Stomach (tissue), 9 donors: ENCODE measurements around the gene DRAM1. TPM values are rescaled to one million over a fixed set of nuclear protein-coding genes. Genes with fewer than 3 reads are reported as not detected.
A peak's percentile ranks its signal among the peaks of the same experiment; 100 is the strongest.

Source experiments
- DNase-seq, 2 donors: peaks; one replicate each; pipeline versions ENCODE4 v3.0.0 to v3.0.0-alpha.2; 2013 to 2019
- H3K27ac ChIP-seq, 5 donors: fragments of 200-600 bp in 4 of 5; sonication (generic) in 4 of 5; one replicate each; pipeline ENCODE4 v1.5.1; 2013 to 2019; ENCODE audit warnings: mild to moderate bottlenecking in 1 of 5, moderate library complexity in 1 of 5
- H3K27me3 ChIP-seq, 3 donors: fragments of 200-600 bp; sonication (generic); one replicate each; pipeline ENCODE4 v1.5.1; 2017 to 2019; ENCODE audit warnings: mixed run types in 1 of 3
- H3K36me3 ChIP-seq, 4 donors: fragments of 200-600 bp; sonication (generic); 1 replicate in 3 of 4; 2 replicates in 1 of 4; pipeline ENCODE4 v1.5.1; 2016 to 2019
- H3K4me1 ChIP-seq, 4 donors: fragments of 200-600 bp; sonication (generic); one replicate each; pipeline ENCODE4 v1.5.1; 2016 to 2019
- H3K4me3 ChIP-seq, 4 donors: fragments of 200-600 bp; sonication (generic) in 3 of 4; one replicate each; pipeline ENCODE4 v1.5.1; 2016 to 2019; ENCODE audit warnings: mild to moderate bottlenecking in 1 of 4
- H3K9me3 ChIP-seq, 4 donors: fragments of 200-600 bp; sonication (generic); one replicate each; pipeline ENCODE4 v1.5.1; 2016 to 2019
- CTCF ChIP-seq, 7 experiments: fragments of 450-650 bp in 4 of 7; fragments of 200-600 bp in 3 of 7; sonication (generic) in 3 of 7; IDR thresholded peaks; one replicate each; pipeline ENCODE4 v1.5.1; 2016 to 2019; ENCODE audit warnings: antibody characterized with exemption in 7 of 7, control low read depth in 2 of 7, mild to moderate bottlenecking in 1 of 7
- EP300 ChIP-seq: sonication (generic); formaldehyde crosslinking; IDR thresholded peaks from one replicate; pipeline ENCODE4 v1.6.1; 2017; ENCODE audit warnings: antibody characterized with exemption
- POLR2A ChIP-seq, 4 donors: fragments of 450-650 bp; IDR thresholded peaks; one replicate each; pipeline ENCODE4 v1.6.1; 2016; ENCODE audit warnings: antibody characterized with exemption in 4 of 4, control low read depth in 2 of 4, mild to moderate bottlenecking in 1 of 4, moderate library complexity in 1 of 4
- POLR2AphosphoS5 ChIP-seq, 3 donors: sonication (generic); formaldehyde crosslinking; IDR thresholded peaks; one replicate each; pipeline ENCODE4 v1.6.1; 2016; ENCODE audit warnings: antibody characterized with exemption in 3 of 3
- WGBS, 5 donors: extraction: QIAGEN DNeasy Blood & Tissue Kit in 3 of 5; methylation state at CpG; one replicate each; pipeline versions ENCODE4 v1.1.5 to v1.1.7; 2013 to 2018; 5-methylcytosine and 5-hydroxymethylcytosine counted together
- intact Hi-C: fragments of 100-400 bp; cut with DNase I; formaldehyde crosslinking; loops from one replicate; pipeline ENCODE4 v1.15.1; 2023; ENCODE audit warnings: low total_unique reads
- polyA plus RNA-seq, 3 donors: library from polyadenylated mRNA; stranded (reverse); fragments of 200-250 nt; gene quantifications; one replicate each; pipeline ENCODE4 v1.2.3, GENCODE V29; 2013
- total RNA-seq, 5 donors: library from RNA; depleted of rRNA; stranded (reverse); fragments of >200 nt; gene quantifications; one replicate each; pipeline versions ENCODE4 v1.1.0 to v1.2.3, GENCODE V29; 2014 to 2016
- donor health status: healthy with polysubstance abuse.
- donor health status: Bipolar disorder and iron deficiency.
- donor health status: healthy.

DRAM1 gene
- total and polyA plus RNA-seq, 8 donors: 0.89 to 71.8 (median 13.6) TPM

GRCh38 chr12:101942250-101942605 lies 64.8 kb downstream of the DRAM1 start:
- intact Hi-C loops: no loop called here
- no peaks in the 10 kb centered on the region for H3K27me3 ChIP-seq
- no peaks in the 10 kb centered on the region for H3K9me3 ChIP-seq
- TF ChIP-seq POLR2AphosphoS5 (IDR thresholded peaks at IDR 0.05): no peak
- no peak for TF ChIP-seq CTCF (IDR thresholded peaks at IDR 0.05)
- TF ChIP-seq EP300: no peak
- no peak for TF ChIP-seq POLR2A (IDR thresholded peaks at IDR 0.05)
- no peak overlapping the region for H3K27ac ChIP-seq
- DNase-seq: no peak
- H3K36me3 ChIP-seq: no peaks in the 10 kb centered on the region
- peaks cover 0 to 32% (median 11%) of the 10 kb centered on the region in 4 donors for H3K4me1 ChIP-seq
- 97 to 100% (median 100%) methylated on average over 1 of the region's 1 CpG for WGBS, 5 donors
- no peak overlapping the region for H3K4me3 ChIP-seq

- Histone ChIP-seq H3K27ac (peak overlapping the region in 2 of 5 donors; percentile 7 to 17), H3K4me3 (no peak overlapping the region), H3K27me3 (no peaks in the 10 kb centered on the region), H3K9me3 (no peaks in the 10 kb centered on the region), H3K4me1 (peaks cover 0 to 16% (median 7%) of the 10 kb centered on the region in 4 donors), H3K36me3 (no peaks in the 10 kb centered on the region)
- intact Hi-C loops: no loop called here
- peak; percentile 28 to 59 for DNase-seq
- WGBS, 5 donors: 22 to 44% (median 36%) methylated on average over 15 of the region's 15 CpGs
- TF ChIP-seq EP300 (no peak), CTCF (IDR thresholded peaks at IDR 0.05) (no peak), POLR2AphosphoS5 (IDR thresholded peaks at IDR 0.05) (no peak)
Measured at GRCh38 chr12:101945369-101946232, 68.2 kb downstream of the DRAM1 start.

- TF ChIP-seq EP300 (no peak), CTCF (IDR thresholded peaks at IDR 0.05) (no peak), POLR2AphosphoS5 (IDR thresholded peaks at IDR 0.05) (no peak), POLR2A (IDR thresholded peaks at IDR 0.05) (no peak)
- intact Hi-C loops: no loop called here
- Histone ChIP-seq H3K4me3 (no peak overlapping the region), H3K27me3 (no peaks in the 10 kb centered on the region), H3K4me1 (peaks cover 0 to 10% (median 4%) of the 10 kb centered on the region in 4 donors), H3K36me3 (no peaks in the 10 kb centered on the region), H3K9me3 (no peaks in the 10 kb centered on the region), H3K27ac (peak overlapping the region in 1 of 5 donors; percentile 17)
- DNase-seq: no peak
- 86 to 94% (median 90%) methylated on average over 1 of the region's 1 CpG for WGBS, 5 donors
Measured at GRCh38 chr12:101946233-101946611, 68.8 kb downstream of the DRAM1 start.

- Histone ChIP-seq H3K4me3 (no peak overlapping the region), H3K27ac (no peak overlapping the region), H3K4me1 (peaks cover 0 to 6% (median 3%) of the 10 kb centered on the region in 4 donors), H3K36me3 (no peaks in the 10 kb centered on the region), H3K9me3 (no peaks in the 10 kb centered on the region), H3K27me3 (no peaks in the 10 kb centered on the region)
- WGBS, 5 donors: 87 to 97% (median 95%) methylated on average over 1 of the region's 1 CpG
- intact Hi-C loops: no loop called here
- TF ChIP-seq CTCF (IDR thresholded peaks at IDR 0.05) (no peak), POLR2A (IDR thresholded peaks at IDR 0.05) (no peak), EP300 (no peak), POLR2AphosphoS5 (IDR thresholded peaks at IDR 0.05) (no peak)
- no peak for DNase-seq
Measured at GRCh38 chr12:101947316-101947715, 69.9 kb downstream of the DRAM1 start.
